Esophagus muscularis mucosa (tissue), 3 donors: Measurements from ENCODE around the gene CPB2.

Source experiments
- CTCF ChIP-seq, 3 experiments: fragments of 200-600 bp in 2 of 3; fragments of 450-650 bp in 1 of 3; sonication (generic) in 2 of 3; IDR thresholded peaks; one replicate each; pipeline ENCODE4 v1.5.1; 2017 to 2019; ENCODE audit warnings: antibody characterized with exemption in 3 of 3, mild to moderate bottlenecking in 2 of 3, moderate library complexity in 1 of 3
- POLR2A ChIP-seq: fragments of 450-650 bp; IDR thresholded peaks from one replicate; pipeline ENCODE4 v1.6.1; 2017; ENCODE audit warnings: antibody characterized with exemption, moderate library complexity, mild to moderate bottlenecking, low read depth
- POLR2AphosphoS5 ChIP-seq, 2 donors: sonication (generic); formaldehyde crosslinking; IDR thresholded peaks; one replicate each; pipeline ENCODE4 v1.6.1; 2017; ENCODE audit warnings: antibody characterized with exemption in 2 of 2

GRCh38 chr13:46140044-46140443 is 35.2 kb upstream of the CPB2 start:
- TF ChIP-seq POLR2A (no peak), POLR2AphosphoS5 (IDR thresholded peaks at IDR 0.05) (no peak), CTCF (IDR thresholded peaks at IDR 0.05) (no peak)
